HG03558 (cell line): ENCODE data around the gene CXCR4.

Experiments
- ATAC-seq: cut with Tn5 transposase; IDR thresholded peaks from one replicate; pipeline ENCODE4 v1.9.1; 2021; ENCODE audit warnings: moderate number of reproducible peaks; ENCODE audit not compliant: unreplicated experiment; ENCODE audit errors: extremely low read depth

Gene CXCR4

DNA sequence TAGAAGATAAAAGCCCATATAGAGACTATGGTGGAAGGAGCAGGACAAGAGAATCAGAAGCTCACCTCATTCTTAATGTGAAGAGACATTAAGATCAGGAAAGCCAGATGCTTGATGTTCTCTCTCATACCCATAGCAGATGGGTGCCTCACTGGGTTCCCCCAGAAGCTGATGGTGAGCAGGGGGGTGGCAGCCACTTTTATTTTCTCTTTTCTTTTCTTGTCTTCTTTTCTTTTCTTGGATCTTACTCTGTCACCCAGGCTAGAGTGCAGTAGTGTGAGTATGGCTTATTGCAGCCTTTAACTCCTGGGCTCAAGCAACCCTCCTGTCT lies 14.8 kb upstream of the CXCR4 start:
- no peak for ATAC-seq

DNA sequence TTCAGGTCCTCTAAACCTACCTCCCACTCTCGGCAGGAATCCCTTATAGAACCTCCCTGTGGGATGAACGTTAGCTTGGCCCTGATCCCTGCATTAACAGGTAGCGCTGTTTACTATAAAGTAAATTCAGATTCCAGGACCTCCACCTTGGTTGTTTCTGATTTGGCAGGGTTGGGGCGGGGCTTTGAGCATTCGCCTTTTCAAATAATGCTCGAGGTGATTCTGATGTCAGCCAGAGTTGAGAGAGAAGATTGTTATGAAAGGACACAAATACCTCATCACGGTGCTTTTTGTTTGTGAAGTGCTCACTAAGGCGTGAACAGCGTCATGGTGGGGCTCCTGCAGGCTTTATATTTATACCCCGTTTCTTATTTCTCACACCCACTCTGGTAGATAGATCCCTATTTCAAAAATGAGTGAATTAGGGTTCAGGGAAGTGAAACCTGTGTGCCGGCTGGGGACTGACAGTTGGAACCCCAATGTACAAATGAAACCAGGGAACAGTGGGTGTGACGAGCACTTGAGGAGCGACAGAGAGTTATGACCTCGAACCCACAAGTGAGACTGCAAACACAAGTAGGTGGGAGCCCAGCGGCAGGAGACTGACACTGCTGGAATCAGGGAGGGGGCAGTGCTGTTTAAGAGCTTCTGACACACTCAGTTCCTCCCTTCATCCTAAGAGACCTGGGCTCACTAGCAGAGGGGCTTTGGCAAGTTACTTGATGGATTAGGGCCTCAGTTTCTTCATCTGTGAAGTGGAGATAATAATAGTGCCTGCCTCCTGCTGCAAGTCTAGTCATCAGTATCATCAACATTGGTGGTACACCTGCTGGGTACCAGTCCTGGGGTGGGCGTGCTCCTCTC lies 14.2 kb upstream of the CXCR4 start:
- peak; percentile 58 for ATAC-seq

DNA sequence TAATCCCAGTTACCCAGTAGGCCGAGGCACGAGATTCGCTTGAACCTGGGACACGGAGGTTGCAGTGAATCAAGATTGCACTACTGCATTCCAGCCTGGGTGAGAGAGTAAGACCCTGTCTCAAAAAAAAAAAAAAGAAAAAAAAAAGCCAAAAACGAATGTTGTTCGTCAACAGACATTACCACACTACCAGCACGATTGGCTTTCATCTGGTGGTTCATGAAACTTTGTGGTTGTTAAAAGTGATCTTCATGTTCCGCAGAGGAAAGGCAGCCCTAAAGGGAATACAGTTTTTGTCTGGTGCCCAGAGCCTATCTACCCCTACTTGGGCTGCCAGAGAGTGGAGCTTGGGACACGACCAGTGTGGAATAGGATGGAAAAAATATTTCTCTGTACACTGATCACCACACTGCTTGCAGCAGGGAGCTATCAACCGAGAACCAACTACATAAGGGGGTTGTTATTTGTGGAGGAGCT lies 13.6 kb upstream of the CXCR4 start:
- no peak for ATAC-seq

DNA sequence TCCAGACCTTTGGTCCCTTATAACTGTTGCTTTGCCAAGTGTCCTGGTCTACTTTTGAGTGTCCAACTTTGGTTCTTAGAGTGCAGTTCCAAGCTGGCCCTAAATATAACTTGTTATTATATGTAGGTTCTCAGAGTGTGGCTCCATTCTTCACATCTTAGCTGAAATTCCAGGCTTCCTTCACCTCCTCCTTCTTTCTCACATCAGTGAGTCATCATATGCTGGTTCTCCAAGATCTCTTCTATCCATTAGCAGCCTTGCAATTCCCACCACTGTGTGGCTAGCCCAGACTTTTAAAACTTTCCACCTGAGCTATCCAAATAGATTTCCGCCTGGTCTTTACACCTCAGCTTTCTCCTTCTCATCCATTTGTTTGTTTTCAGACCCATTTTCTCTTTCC lies 12.6 kb upstream of the CXCR4 start:
- no peak for ATAC-seq

DNA sequence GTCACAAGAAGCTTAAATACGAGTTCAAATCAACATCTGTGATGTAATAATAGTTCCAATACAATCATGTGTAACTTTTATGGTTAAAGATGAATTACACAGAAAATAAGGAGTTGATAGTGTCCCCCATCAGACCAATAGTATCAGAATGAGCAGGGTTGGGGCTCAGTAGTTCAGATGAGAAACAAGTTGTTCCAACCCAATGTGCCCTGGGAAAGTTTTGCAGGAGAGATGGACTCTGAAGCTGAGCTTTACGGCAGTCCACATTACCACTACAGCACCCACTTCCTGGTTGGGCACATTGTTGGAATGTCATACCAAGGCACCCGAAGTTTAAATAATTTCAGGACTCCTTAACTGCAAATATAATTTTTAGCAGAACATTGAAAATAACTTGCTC lies 12.1 kb upstream of the CXCR4 start:
- ATAC-seq = no peak

DNA sequence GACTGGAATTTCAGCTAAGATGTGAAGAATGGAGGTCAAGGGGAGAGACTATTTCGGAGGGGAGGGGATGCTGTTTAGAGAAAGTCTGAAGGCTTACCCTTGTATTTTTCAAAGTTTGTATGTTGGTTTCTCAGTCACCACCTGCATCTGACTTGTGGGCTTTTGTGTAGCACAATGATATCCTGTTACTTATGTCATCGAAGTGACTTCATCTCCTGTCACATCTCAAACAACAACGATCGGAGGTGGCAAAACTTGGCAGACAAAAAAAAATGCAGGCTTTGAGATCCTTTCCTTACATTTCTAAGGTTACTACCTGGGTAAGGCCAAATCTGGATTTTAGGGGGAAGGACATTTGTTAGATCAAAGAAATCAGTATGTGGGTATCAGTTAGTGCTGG lies 11.7 kb upstream of the CXCR4 start:
- ATAC-seq = no peak

DNA sequence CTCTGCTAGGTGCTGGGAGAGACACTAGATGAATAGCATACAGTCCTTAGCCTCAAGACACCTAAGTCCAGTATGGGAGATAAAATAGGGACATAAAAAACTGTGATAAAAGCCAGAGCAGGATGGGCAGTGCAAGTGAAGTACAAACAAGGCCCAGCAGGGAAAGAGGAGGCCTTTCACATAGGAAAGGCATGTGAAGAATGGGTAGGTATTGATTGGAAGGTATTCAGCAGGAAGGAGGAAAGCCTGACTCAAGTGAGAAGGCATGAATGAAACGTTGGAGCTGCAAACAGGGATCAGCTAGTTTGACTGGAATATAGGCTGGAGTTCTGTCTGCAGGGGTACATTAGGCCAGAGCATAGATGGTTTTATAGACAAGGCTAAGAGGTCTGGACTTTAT lies 11.0 kb upstream of the CXCR4 start:
- ATAC-seq = no peak

DNA sequence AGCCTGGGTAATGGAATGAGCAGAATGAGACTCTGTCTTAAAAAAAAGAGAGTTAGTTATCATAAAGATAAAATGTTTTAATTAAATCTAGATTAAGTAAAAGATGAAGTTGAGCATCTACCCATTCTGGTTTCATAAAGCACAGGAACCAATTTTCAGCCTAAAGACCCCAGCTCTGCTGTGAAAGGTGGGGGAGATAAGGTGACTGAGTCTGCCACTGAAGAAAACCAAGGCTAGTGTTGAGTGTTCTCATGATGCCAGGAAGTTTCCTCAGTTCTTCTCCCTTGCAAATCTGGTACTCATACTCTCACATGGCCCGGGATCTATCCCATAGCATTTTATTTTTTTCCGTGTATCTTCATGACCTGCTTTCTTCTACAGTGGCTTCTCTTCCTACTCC lies 10.4 kb upstream of the CXCR4 start:
- ATAC-seq = no peak

DNA sequence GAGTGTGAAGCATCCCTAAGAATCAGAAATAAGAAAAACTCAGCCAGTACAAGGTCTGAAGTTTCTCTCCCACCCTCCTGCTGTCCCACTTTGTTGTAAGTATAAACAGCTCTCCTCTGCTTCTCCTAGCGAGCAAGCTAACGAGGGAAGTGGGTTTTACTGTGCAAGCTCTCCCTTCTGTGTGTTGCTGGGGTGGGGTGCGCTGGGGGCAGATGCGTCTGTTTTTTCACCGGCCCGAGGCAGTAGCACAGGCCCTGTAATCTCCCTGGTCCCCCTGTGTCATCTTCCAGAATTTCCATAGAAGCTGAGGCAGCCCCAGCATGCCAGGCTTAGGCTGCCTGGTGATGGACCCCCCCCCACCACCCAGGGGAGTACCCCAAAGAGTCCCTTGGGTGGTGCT lies 9.4 kb upstream of the CXCR4 start:
- ATAC-seq = no peak

DNA sequence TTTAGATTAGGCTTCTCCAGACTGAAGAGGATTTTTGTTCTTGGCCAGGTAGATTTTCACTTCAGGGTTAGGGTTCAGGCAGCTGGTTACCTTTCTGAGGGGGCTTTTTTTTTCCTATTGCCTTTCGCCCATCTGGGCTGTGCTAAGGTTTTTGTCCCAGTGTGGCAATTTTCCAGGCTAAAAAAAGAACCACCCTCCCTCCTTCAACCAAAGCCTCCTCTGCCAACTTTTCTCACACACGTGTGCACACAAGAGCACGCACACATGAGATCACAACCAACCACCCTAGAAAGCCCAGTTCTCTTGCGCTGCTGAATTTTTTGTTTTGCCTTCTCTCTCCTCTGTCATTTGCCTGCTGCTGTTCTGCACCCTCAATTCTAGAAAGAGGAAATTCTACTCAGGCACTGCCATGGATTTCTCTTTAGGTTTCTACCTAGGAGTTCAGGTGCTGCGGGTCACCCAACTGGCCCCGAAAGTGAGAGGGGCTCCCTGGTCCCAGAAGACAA lies 8.5 kb upstream of the CXCR4 start:
- ATAC-seq = no peak

DNA sequence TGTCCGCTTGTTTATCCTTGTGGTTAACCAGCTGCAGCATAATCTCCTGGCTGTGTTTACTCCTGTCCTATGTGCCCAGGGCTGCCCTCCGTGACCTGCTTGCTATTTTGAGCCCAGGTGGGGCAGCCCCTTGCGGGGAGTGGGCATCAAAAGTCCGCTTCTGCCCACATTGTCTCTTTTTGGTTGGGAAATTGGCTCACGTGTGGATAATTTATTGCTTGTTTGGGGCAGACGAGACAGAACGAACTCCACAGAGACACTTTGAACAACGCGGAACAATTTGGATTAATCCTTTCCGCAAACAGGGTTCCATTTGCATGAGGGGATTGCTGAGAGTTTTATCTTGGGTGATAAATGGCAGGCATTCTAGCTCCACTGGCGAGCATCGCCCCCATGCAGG lies 8.1 kb upstream of the CXCR4 start:
- no peak for ATAC-seq

DNA sequence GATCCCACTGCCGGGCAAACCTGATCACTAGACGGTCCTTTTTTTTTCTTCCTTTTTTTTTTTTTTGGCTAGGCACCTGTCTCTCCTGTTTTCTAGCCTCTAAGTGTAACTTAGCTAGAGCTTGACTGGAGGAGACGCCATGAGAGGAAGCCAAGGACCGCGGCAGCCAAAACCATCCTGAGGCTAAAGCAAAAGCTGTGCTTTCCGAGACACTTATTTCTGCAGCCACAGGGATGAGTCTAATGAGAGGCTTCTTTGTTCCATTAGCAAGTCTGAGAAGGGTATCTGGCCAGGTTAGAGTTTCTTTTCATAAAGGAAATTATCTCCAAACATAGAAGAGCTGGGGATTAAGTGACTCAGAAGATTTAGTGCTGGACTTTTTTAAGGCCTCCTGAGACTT lies 7.3 kb upstream of the CXCR4 start:
- ATAC-seq = no peak

DNA sequence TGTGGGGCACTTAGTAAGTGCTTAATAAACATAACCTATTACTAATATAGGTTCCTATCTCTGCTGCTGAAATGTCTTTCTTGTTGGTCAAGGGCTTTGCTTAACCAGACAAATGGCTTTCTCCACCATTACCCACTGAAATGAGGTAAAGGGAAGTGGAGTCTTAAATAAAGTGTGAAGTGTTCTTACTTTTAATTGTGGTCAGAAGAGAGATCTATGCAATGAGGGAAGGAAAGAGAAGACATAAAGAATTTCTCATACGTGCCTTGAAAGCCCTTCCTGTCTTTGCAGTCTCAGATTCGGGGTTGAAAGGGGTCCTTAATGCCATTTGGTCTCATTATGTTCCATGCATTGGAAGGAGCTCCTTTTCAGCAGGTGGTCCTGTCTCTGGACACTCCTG lies 6.9 kb upstream of the CXCR4 start:
- no peak for ATAC-seq

DNA sequence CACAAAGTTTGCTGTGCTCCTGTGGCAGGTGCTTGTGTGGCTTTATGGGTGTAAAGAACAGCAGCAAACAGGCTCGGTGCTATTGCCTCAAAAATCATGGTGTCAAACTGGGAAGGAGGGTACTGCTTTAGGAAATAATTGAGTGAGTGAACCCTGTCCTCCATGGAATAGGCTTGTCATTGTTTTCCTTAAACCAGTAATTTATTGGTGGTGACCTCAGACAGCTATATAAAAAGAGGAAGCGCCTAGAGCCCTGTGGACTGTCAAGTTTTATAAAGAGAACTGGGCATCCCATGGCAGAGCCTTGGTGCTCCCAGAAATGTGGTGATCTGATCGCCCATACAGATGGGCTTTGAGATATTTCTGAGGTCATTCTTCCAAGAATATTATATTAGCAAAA lies 4.7 kb upstream of the CXCR4 start:
- ATAC-seq = no peak

DNA sequence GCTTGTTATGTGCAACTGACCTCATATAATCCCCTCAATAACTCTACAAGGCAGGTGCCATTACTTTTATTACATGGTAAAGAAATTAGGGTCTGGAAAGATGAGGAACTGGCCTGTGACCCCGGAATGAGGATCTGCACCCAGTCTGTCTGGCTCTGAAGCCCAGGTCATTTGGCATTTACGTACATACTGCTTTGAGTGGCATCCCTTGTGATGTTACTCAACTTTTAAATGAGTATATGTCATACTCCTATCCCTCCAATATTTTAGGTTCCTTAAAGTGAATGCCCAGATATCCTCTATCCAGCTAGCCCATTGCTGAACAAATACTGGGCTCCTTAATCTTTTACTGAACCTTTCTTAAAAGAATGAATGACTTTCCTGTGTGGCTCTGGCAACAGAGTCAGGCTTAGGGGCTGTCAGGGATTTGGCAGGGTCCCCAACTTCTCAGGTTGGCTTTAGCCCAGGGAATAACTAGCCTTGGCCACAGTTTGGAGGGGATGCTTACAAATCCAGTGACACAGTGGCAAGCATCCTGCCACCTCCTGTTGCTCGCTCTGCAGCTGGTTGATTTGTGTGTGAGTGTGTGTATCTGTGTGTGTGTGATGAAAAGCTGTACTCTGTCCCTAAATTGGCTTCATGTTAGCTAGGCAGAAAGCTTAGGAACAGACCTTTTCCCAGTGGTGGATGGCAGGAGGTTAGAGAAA lies 3.4 kb upstream of the CXCR4 start:
- no peak for ATAC-seq

DNA sequence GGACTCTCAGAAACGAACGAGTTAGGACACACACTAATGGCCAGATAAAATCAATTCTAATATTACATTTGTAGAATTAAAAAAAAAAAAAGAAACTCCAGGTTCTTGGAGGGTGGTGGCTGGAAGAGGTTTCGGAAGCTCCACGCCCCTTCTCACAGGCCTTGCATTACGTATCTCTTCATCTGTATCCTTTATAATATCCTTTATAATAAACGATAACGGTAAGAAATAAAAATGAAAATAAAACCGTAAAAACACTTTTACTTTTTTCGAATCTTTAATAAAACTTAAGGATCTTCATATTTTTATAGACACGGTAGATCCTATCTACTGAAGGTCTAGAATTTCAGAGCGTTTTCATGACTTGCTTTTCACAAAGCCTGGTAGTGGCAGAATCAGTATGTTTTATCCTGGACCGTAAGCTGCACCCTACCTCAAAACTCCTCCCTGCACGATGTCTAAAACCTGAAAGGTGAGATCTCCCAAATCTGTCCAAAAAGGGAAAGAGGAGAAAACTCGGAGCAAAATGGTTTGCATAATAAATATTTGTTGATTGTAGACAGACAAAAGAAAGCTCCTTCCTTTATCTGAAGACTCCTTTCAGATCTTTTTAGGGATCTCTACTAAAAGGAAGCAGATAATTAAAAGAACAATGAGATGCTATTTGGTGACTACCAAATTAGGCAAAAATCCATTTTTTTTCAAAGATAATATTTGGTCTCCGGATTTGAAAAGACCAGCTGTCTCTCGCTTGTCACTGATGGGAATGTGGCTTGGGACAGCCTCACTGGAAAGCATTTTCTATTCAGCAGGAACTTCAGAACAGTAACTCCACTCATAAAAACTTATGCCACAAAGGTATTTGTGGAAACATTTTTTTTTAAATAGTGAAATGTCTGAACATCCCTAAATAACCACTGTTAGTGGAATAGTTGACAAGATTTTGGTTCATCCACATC lies 2.0 kb upstream of the CXCR4 start:
- ATAC-seq = no peak

DNA sequence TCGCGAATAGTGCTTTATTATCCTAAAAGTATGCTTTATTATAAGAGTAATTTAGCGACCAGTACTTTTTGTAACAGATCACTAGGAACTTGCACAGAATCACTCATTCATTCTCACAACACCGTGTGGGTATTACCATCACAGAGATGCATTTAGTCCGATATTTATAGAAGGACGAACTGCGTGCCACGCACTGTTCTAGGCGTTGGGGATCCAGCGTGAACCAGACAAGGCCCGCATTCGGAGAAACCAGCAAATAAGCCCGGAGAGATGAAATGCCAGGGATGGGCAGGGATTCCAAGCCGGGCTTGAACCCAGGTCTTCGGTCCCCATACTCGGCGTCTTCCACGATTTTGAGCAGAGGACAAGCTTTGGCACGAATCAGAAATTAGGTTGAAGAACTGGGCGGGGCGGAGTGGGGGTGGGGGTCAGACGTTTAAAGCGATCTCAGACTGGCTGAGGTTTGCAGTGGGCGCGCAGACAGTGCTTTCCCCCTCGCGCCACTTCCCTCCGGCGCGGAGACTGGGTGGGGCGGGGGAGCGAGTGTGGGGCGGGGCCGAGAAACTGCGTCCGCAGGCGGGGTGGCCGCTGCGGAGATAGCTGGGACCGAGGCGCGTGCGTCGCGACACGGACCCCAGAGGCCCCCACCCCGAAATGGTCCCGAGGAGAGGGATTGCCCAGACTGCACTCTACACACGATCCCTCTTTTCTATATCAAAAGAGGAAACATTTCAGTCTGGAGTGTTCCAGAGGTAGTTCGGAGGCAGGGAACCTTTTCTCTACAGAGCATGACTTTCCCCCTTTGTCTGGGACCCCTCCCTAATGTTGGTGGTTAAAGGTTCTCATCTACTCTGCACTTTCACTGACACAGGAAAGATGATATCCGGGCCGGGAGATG lies 1.1 kb upstream of the CXCR4 start:
- no peak for ATAC-seq

DNA sequence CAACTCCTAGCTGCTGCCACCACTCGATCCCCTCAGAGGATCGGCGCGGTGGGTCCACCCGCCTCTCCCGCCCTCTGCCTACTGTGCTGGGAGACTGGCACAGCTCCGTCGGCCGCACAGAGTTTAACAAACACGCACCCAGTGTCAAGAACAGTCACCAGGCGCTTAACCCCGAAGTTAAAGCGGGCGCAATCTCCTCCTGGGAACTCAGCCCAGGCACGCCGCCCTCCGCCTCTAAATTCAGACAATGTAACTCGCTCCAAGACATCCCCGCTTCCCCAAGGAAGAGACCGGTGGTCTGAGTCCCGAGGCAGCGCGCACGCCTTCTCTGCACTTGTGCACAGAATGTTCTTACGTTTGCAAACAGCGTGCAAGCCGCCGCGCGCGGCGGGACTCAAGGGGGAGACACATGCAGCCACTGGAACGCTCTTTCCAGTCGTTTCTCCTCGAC lies 533 bp downstream of the CXCR4 start:
- no peak for ATAC-seq

DNA sequence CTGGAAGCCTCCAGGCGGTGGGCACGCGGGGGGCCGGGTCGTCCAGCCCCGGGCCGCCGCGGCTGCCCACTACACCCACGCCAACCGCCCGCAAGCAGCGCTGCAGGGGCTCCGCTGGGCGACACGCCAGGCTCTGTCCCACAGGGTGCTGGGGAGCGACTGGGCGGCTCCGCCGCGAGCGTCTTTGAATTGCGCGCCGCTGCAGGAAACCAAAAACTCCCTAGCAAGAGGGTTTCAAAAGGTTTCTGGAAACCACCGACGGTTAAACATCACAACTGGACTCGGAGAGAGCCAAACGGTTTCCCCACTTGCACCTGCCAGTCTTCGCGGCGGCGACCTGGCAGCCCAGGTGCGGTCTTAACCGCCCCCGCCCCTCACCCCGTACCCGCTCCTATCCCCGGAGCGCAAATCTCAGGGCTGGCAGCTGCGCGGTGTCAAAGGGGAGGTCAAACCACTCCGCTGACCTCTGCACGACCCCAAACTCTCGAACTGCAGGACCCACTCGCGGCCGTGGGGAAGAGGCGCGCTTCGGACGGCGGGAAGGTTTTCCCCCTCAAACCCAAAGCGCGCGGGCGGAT lies 1.0 kb downstream of the CXCR4 start:
- peak; percentile 43 for ATAC-seq
